Measurements from ENCODE around the gene RABL2A.
"Not testable (repeated sequence)": the region's sequence is repeated elsewhere in the genome, so short reads cannot be mapped to it uniquely, and the experiment has no call there.

DNA sequence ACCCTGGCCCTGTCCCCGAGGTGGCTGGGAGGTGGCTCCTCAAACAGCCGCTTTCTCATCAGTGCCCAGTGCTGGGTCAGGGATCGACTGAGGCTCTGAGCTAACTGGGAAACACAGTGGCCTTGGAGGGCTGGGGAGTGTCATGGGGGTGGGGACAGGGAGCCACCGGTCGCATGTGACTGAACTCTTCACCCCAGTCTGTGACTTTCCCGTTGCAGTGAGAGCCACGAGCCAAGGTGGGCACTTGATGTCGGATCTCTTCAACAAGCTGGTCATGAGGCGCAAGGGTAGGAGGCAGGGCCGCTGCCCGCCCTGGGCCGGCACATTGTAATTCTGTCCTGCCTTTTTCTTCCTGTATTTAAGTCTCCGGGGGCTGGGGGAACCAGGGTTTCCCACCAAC lies 28.9 kb upstream of the RABL2A start:
- TF ChIP-seq, protein P1, sequence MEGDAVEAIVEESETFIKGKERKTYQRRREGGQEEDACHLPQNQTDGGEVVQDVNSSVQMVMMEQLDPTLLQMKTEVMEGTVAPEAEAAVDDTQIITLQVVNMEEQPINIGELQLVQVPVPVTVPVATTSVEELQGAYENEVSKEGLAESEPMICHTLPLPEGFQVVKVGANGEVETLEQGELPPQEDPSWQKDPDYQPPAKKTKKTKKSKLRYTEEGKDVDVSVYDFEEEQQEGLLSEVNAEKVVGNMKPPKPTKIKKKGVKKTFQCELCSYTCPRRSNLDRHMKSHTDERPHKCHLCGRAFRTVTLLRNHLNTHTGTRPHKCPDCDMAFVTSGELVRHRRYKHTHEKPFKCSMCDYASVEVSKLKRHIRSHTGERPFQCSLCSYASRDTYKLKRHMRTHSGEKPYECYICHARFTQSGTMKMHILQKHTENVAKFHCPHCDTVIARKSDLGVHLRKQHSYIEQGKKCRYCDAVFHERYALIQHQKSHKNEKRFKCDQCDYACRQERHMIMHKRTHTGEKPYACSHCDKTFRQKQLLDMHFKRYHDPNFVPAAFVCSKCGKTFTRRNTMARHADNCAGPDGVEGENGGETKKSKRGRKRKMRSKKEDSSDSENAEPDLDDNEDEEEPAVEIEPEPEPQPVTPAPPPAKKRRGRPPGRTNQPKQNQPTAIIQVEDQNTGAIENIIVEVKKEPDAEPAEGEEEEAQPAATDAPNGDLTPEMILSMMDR (IDR thresholded peaks at IDR 0.05): not testable (repeated sequence)
- not testable (repeated sequence) for TF ChIP-seq POLR2A (IDR thresholded peaks at IDR 0.05)

All from vagina (tissue), 2 donors.